GM13977 (cell line): ENCODE data around the gene SLC9A5.

ENCODE experiments used
- DNase-seq: peaks from one replicate; pipeline ENCODE4 v3.0.0; 2012; ENCODE audit warnings: low spot score
- in situ Hi-C: fragments of 300-500 bp; cut with MboI; formaldehyde crosslinking; loops from one replicate; pipeline ENCODE4 v1.12.0; 2022; ENCODE audit warnings: low sequenced_read_pairs, low pct_unique_long_range_greater_than_20kb, mixed read lengths, inconsistent platforms; ENCODE audit not compliant: unreplicated experiment
- TF ChIP-seq, protein P1 (sequence below): IDR thresholded peaks from 2 replicates; pipeline ENCODE4 v1.5.1; 2012; ENCODE audit warnings: mild to moderate bottlenecking, control low read depth; ENCODE audit not compliant: insufficient read depth; ENCODE audit errors: extremely low read depth, missing control alignments

SLC9A5 gene

DNA sequence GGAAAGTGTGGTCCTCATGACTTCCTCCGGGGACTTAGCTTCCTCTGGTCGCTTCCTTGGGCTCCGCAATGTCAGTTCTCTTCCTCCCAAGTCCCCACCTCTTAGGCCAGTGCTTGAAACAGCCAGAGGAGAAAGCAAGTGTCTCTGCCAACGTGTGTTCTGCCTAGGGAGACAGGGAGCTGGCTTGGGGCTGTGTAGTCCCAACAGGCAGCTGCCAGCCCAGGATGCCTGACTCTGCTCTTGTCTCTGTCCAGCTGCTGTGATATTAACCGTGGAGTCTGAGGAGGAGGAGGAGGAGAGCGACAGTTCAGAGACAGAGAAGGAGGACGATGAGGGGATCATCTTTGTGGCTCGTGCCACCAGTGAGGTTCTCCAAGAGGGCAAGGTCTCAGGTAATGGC is 17.1 kb downstream of the SLC9A5 start:
- in situ Hi-C loops: loop anchor here (10.0 kb wide), 1 partner anchor 139 kb away; no protein-coding TSS in a partner anchor
- TF ChIP-seq, protein P1, sequence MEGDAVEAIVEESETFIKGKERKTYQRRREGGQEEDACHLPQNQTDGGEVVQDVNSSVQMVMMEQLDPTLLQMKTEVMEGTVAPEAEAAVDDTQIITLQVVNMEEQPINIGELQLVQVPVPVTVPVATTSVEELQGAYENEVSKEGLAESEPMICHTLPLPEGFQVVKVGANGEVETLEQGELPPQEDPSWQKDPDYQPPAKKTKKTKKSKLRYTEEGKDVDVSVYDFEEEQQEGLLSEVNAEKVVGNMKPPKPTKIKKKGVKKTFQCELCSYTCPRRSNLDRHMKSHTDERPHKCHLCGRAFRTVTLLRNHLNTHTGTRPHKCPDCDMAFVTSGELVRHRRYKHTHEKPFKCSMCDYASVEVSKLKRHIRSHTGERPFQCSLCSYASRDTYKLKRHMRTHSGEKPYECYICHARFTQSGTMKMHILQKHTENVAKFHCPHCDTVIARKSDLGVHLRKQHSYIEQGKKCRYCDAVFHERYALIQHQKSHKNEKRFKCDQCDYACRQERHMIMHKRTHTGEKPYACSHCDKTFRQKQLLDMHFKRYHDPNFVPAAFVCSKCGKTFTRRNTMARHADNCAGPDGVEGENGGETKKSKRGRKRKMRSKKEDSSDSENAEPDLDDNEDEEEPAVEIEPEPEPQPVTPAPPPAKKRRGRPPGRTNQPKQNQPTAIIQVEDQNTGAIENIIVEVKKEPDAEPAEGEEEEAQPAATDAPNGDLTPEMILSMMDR: no peak
- no peak for DNase-seq

DNA sequence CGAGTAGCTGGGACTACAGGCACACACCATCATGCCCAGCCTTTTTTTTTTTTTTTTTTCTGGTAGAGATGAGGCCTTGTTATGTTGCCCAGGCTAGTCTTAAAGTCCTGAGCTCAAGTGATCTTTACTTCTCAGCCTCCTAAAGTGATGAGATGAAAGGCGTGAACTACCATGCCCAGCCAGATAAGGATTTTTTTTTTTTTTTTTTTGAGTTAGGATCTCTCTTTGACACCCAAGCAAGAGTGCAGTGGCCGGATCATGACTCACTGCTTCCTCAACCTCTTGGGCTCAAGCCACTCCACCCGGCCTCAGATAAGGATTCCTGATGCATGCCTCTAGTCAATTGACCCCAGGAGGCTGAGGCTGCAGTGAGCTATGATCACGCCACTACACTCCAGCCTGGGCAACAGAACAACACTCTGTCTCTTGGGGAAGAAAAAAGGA is 19.4 kb downstream of the SLC9A5 start:
- in situ Hi-C loops: loop anchor here (10.0 kb wide), 1 partner anchor 137 kb away; no protein-coding TSS in a partner anchor

DNA sequence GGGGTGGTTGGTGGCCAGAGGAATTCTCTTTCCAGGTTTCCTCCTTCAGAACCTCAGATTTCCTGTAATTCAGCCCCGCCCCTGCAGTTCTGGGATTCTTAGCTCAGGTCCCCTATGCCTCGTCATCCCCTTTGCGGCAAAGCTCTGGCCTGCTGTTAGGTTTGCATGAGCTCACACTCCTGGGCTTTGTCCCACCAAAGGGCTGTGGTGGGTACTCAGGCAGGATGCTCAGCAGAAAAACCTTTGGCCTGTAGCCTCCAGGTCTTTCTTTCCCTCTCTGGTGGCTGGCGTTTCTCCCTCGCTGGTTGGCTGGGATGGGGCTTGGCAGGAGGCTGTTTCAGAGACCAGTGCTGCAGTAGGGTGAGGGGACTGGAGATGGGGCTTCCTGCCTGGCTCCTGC is 21.0 kb downstream of the SLC9A5 start:
- in situ Hi-C loops: loop anchor here (10.0 kb wide), 1 partner anchor 135 kb away; no protein-coding TSS in a partner anchor
- DNase-seq: no peak

More for the DNA sequence above, 19.4 kb downstream of the SLC9A5 start:
- DNase-seq: no peak
- TF ChIP-seq, protein P1: no peak

DNA sequence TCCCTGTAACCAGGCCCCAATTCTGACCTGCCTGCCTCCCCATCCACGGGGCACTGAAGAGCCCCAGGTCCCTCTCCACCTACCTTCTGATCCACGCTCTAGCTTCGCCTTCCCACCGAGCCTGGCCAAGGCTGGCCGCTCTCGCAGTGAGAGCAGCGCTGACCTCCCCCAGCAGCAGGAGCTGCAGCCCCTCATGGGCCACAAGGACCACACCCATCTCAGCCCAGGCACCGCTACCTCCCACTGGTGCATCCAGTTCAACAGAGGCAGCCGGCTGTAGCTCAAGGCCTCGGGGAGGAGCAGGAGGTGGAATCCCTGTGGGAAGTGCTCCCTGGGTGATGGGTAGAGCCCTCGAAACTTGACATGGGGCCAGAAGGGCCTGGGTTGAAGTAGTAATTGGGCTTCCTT is 22.2 kb downstream of the SLC9A5 start:
- in situ Hi-C loops: no loop called here
- no peak for DNase-seq
- TF ChIP-seq, protein P1: no peak

More for the DNA sequence above, 21.0 kb downstream of the SLC9A5 start:
- TF ChIP-seq, protein P1: no peak

DNA sequence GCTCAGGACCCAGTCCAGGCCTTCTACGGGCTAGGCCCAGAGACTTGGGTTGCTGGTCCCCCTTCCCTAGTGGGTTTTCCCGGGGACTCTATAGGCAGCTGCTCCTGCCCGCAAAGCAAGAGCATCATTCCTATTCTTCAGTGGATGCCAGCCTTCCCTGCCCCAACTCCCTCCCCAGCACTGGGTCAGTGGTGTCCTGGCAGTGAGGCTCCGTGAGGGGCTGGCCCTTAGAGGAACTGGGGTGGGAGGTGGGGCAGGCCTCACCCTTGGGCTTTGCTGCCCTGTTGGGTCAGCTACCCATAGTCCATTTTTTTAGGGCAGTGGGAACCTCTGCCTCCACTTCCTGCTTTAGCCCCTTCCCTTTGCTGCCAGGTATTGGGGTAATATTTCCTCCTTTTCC is 22.7 kb downstream of the SLC9A5 start:
- in situ Hi-C loops: no loop called here
- no peak for DNase-seq
- TF ChIP-seq, protein P1: no peak

DNA sequence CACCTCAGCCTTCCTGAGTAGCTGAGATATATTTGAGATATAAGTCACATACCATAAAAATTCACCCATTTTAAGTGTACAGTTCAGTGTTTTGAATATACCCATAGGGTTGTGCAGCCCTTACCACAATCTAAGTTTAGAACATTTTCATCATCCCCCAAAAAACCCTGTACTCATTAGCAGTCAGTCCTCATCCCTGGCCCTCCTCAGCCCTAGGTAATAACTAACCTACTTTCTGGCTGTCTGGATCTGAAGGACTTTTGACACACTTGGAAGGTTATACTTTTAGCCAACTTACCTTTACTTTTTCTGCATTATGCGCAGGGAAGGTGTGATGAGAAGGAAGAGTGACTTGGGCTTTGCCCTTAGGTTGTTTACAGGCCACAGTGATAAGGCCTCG is 26.5 kb downstream of the SLC9A5 start:
- TF ChIP-seq, protein P1: no peak
- no peak for DNase-seq
- in situ Hi-C loops: no loop called here

DNA sequence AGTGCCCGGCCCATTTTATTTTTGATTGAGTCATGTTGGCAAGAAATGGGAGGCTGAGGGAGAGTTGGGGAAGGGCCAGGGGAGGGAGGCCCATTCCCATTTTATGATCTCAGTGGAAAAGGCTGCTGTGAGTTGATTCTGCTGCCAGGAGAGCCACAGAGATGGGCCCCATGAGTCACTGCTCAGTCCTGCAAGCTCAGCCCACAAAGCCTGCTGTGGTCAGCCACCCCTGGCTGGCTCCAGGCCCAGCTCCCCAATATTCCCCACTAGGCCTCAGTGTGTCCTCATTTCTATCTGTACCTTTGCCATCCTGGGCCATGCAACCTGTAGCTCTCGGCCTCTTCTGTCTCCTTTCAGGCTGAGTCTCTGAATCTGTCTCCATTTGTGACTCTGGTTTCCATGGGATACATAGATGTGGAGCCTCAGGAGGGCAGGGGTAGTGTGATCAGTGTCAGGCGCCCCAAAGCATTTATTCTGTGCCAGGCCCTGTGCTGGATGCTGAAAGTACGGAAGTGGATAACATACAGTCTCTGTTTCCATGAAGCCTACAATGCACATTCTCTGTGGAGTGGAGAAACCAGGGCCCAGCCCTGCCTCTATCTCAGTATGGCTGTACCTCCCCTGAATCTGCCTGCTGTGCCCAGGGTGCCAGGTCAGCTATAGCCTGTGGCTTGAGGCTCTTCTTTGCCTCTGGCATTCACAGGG is 28.7 kb downstream of the SLC9A5 start:
- TF ChIP-seq, protein P1: no peak
- in situ Hi-C loops: no loop called here
- no peak for DNase-seq
